Stimulated activated CD4-positive, alpha-beta T cell treated with anti-CD3 and anti-CD28 coated beads, Interleukin-15, amount 100 ng/mL, for 48 hours (primary cell): ENCODE data around the gene SCUBE2.
"Not testable (repeated sequence)": the region's sequence is repeated elsewhere in the genome, so short reads cannot be mapped to it uniquely, and the experiment has no call there.

Experiments used
- DNase-seq, 2 donors: peaks; one replicate each; pipeline ENCODE4 v3.0.0-alpha.2; 2020; ENCODE audit warnings: low read depth in 2 of 2

The SCUBE2 gene

DNA sequence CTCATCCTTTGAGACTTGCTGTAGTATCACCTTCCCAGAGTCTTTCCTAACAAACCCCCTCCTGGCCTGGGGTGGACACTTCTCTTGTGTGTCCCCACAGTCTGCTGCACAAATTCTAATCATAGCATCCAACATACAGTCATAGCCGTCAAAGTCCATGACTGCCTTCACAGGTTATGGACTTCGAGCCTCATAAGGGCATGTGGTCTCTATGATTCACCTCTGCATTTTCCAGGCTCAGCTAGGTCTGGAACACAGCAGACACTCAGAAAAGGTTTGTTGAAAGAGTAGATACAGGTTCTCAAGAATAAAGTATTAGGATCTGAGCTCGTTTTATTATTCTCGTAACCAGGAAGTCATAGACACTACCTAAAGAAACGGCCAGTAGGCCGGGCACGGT lies 13.2 kb upstream of the SCUBE2 start:
- no peak for DNase-seq

GRCh38 chr11:9103542-9104276 lies 12.3 kb upstream of the SCUBE2 start:
- no peak for DNase-seq

GRCh38 chr11:9099617-9100016 lies 8.2 kb upstream of the SCUBE2 start:
- DNase-seq, result no peak

DNA sequence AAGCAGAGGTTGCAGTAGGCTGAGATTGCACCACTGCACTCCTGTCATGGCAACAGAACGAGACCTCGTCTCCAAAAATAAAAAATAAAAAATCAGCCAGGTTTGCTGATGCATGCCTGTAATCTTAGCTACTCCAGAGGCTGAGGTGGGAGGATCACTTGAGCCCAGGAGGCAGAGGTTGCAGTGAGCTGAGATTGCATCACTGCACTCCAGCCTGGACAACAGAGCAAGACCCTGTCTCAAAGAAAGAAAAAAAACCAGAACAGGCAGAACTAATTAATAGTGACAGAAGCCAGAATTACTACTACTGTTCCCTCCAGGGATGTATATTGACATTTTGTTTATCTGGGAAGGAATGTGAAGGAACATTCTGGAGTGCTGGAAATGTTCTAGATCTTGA lies 7.1 kb upstream of the SCUBE2 start:
- not testable (repeated sequence) for DNase-seq

DNA sequence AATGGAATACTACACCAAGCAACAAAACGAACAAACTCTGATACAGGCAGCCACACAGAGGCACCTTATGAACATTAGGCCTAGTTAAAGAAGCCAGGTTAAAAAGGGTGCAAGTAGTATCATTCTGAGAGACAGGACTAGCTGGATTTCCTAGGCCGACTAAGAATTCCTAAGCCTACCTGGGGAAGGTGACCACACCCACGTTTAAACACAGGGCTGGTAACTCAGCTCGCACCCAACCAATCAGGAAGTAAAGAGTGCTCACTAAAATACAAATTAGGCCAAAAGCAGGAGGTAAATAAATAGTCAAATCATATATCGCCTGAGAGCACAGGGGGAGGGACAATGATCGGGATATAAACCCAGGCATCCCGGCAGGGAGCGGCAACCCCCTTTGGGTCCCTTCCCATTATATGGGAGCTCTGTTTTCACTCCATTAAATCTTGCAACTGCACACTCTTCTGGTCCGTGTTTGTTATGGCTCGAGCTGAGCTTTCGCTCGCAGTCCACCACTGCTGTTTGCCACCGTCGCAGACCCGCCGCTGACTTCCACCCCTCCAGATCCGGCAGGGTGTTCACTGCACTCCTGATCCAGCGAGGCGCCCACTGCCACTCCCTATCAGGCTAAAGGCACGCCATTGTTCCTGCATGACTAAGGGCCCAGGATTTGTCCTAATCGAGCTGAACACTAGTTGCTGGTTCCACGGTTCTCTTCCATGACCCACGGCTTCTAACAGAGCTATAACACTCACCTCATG lies 6.0 kb upstream of the SCUBE2 start:
- not testable (repeated sequence) for DNase-seq

- no peak for DNase-seq
These were observed 5.0 kb upstream of the SCUBE2 start for GRCh38 chr11:9096427-9096826.

DNA sequence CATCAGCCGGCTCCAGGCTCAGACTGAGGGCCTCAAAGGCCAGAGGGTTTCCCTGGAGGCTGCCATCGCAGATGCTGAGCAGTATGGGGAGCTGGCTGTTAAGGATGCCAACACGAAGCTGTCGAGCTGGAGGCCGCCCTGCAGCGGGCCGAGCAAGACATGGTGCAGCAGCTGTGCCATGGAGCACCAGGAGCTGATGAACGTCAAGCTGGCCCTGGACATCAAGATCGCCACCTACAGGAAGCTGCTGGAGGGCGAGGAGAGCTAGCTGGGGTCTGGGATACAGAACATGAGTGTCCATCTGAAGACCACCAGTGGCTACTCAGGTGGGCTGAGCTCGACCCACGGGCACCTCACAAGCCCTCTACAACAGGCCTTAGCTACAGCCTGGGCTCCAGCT lies 4.0 kb upstream of the SCUBE2 start:
- no peak for DNase-seq

GRCh38 chr11:9094420-9094819 lies 3.0 kb upstream of the SCUBE2 start:
- DNase-seq, result no peak

GRCh38 chr11:9092853-9093778 lies 1.7 kb upstream of the SCUBE2 start:
- DNase-seq, result no peak

DNA sequence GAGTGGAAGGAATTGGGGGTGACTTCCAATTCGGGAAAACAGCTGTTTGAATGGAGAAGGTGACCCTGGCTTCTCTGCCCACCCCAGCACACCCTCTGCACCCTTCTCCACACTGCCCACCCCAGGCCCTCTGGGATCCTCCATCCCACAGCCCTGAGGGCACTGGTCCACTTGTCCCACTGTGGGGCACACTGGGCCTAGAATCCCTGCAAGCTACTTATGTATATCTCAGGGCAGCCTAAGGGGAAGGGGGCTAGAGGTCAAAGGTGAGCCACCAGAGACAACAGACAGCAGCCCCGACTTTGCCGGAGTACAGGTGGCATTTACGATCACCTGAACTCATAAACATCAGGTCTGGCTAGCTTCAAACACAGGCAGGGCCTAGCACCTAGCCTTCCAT lies 673 bp upstream of the SCUBE2 start:
- DNase-seq, result no peak

DNA sequence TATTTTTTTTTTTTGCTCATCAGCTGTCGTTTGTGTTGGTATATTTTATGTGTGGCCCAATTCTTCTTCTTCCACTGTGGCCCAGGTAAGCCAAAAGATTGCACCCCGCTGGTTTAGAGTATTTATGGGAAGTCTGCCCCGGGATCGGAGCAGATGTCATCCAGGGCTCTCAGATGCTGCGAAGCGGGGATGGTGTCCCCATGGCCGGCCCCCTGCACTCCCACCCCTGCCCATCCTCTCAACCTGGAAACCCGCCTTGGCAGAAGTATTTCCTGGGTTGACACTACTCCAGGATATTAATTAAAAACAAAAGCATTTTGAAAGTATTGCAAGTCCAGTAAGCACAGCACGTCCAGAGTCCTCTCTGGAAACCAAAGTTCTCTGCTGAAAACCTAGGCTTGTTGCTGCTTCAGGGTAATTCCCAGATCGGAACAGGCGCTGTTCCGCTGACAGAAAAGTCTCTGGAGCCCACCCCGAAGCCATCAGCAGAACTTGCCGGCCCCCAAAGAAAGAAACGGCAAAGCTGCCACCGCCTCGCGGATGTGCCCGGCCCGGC lies 833 bp downstream of the SCUBE2 start:
- no peak for DNase-seq

DNA sequence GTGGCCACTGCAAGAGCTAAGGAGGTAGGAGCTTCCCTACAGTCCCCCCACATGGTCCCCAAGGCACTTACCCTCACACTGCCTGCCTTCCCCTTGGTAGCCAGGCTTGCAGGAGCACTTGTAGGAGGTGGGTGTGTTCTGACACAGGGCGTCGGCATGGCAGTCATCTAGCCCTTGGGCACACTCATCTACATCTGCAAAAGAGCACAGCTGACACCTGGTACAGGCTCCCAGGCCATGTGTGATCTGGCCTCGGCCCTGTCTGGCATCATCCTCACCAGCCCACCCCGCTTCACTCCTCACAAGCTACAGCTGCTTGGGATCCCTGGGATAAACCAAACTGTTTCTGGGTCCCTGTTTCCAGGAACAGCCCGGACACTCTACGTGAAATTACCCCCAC lies 1.8 kb downstream of the SCUBE2 start:
- DNase-seq, result no peak

- no peak for DNase-seq
These were observed 2.3 kb downstream of the SCUBE2 start for GRCh38 chr11:9089061-9089460.

GRCh38 chr11:9082575-9082974 lies 8.8 kb downstream of the SCUBE2 start:
- no peak for DNase-seq

DNA sequence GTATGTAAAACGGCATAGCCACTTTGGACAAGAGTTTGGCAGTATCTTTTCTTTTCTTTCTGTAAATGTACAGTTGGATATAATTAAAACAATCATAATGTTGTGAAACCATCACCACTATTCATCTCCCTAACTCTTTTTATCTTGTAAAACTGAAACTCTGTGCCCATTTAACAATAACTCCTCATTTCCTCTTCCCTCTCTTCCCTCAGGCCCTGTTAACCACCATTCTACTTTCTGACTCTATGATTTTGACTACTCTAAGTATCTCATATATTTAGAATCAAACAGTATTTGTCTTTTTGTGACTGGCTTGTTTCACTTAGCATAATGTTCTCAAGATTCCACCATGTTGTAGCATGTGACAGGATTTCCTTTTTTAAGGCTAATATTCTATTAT lies 10.2 kb downstream of the SCUBE2 start:
- DNase-seq, result no peak

GRCh38 chr11:9078113-9079086 lies 13.0 kb downstream of the SCUBE2 start:
- DNase-seq, result no peak

DNA sequence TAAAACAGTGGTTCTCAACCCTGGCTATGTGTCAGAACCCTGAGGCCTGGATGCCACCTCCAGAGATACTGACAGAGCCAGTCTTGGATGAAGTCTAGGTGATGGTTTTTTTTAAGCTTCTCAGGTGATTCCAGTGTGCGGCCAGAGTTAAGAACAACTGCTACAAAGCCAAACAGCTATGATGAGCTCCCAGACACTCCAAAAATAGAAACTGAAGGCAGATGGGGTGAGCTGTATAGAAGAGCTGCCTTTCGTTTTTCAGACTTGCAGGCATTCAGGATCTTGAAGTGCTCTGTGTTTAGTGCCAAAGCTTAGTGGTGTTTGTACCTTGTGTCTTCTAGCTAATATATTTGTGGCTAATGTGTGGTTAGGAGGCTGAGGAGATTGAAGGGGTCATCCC lies 14.2 kb downstream of the SCUBE2 start:
- no peak for DNase-seq

GRCh38 chr11:9076661-9077060 lies 14.7 kb downstream of the SCUBE2 start:
- DNase-seq, result no peak

DNA sequence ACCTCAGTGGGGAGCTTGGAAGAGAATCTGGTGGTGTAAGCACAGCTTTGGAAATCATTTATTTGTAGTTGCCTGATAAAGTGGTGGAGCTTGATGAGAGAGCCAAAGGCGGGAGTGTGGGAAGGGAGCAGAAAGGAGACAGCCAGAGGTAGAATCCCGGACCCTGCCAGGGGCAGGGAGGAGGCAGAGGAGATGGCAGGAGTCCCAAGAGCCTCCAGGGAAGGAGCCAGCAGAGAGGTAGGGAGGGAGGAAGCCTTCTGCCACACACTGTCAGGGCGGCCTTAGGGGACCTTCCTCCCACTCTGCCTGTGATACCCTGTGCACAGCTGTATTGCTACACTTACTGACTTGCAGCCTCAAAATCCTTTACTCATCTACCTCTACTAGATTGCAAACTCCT lies 15.4 kb downstream of the SCUBE2 start:
- DNase-seq, result no peak

- DNase-seq, result no peak
These were observed 15.8 kb downstream of the SCUBE2 start for GRCh38 chr11:9075556-9075955.
